ENCODE results near the gene STN1.

Gene STN1

DNA sequence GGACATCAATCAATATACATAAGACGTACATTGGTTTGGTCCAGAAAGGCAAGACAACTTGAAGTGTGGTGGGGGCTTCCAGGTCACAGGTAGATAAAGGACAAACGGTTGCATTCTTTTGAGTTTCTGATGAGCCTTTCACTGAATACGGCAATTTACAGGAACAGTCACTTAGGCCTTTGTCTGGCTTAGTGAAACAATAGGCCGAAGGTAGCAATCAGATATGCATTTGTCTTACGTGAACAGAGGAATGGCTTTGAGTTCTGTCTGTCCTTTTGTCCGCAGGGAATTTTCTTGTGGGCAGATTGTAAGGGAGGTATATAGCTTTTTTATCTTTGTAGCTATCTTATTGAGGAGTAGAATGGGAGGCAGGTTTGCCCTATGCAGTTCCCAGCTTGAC is 10.8 kb upstream of the STN1 start:
- no peak for DNase-seq

GRCh38 chr10:103926722-103927319 is 8.8 kb upstream of the STN1 start:
- DNase-seq, result no peak

- DNase-seq, result no peak
These were observed 7.6 kb upstream of the STN1 start for GRCh38 chr10:103925591-103925990.

DNA sequence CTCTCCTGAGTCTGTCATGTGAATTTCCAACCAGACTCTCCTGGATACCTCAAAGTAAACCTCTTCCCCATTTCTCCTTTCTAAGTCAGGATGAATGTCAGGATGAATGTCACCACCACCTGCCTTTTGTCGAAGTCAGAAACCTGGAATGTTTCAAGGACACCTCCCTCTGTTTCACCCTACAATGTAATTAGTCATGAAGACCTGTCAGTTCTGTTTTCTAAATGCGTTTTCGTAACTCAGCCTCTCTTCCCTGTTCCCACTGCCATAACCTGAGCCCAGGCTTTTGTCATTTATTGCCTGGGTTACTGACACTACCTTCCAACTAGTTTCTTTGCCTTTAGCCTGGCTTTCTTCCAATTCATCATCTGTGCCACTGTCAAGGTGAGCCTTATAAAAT is 5.5 kb upstream of the STN1 start:
- no peak for DNase-seq

DNA sequence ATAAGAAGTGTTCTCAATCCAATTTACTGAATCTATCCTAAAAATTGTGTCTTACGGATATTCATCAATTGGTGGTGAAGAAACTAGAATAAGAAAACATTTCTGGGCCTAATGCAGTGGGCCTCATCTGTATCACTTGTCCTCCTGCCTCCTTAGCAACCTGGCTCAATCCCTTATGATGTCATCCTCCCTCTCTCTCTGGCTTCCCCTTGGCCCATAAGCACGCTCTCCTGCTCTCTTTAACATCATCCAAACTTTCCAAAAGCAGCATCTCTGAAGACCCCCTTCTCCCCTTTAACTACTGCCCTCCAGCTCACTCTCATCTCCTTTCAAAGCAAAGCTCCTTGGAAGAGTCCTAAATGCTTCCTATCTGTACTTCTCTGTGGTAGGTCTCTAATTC is 4.7 kb upstream of the STN1 start:
- no peak for DNase-seq

DNA sequence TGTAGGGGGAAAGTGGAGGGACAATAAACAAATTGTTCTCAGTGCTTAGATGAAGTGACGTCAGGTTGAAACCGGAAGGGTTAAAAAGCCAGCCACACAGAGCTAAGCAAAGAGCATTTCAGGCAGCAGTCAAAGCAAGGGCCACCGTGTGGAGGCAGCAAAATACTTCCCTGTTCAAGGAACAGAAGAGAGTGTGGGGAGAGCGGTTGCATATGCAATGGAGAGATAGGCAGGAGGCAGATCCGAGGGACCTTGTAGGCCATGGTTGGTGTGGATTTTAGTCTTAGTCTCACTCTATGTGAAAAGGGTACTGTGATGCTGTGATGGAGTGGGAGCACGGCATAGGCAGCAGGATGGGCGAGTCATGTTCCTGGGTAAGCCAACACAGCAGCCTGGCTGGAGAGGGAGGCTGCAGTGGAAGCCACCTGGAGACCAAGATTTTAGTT is 3.8 kb upstream of the STN1 start:
- peak; percentile 42 for DNase-seq

- no peak for DNase-seq
These were observed 3.3 kb upstream of the STN1 start for GRCh38 chr10:103921248-103921647.

DNA sequence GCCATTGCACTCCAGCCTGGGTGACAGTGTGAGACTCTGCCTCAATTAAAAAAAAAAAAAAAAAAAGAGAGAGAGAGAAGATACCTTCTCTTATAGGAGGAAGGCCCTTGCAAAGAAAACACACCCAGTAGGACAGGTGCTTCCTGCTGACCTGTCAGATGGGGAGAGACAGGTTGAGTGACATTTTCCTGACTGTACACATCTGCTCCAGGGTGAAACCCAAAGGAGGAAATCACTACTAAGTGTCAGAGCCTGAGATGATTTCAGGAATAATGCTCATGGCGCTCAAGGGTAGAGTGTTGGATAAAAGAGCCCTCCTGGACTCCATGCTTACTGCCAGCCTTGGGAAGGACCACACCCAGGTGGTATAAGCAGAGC is 1.7 kb upstream of the STN1 start:
- DNase-seq, result no peak

DNA sequence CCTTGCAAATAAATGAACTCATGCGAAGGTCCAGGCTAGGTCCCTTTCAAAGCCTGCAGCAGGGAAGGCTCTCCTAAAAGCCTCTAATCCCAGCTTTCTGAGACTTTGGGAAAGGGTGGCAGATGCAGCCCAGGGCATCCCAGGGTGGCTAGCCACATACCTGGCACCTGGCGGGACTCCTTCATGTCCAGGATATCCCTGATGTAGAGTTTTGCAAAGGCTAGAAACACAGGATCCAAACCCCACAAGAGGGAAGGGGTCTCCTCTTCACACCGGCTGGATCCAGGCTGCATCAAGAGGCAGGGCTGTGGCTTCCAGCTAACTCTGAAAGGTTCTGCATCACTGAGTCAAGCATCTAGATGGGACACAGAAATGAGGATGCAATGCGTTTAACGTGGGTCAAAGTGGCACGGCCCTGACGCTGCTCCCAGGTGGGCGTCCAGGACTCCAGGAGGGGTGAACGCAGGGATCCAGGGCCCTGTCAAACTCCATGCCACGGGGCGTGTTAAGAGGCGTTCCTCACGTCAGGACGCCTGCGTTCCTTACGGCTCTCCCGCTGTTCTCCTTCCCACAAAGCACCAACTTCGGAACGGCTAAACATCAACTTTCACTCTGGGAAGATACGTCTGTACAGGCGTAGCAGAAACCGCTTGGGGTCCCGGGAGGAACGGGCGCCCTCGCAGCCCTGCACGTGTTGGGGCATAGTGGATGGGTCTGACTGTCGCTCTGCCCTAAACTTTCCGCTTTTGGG is 507 bp downstream of the STN1 start:
- DNase-seq, result no peak

DNA sequence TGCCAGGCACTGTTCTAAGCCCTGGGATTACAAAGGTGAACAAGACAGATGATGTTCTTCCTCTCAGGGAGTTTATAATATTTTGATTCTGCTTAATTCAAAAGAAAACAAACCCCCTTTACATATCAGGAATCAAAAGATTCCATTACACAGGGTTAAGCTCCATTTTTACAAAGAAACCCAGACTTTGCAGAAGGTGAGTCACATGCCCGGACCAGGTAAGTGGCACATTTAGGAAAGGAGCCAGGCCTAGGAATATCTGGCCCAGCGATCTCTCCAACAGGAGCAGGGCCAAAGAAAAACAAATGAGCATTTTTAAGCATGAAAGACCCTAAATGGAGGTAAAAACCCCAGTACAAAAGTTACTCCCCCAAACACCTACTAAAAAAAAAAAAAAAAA is 1.1 kb downstream of the STN1 start:
- peak; percentile 39 for DNase-seq

DNA sequence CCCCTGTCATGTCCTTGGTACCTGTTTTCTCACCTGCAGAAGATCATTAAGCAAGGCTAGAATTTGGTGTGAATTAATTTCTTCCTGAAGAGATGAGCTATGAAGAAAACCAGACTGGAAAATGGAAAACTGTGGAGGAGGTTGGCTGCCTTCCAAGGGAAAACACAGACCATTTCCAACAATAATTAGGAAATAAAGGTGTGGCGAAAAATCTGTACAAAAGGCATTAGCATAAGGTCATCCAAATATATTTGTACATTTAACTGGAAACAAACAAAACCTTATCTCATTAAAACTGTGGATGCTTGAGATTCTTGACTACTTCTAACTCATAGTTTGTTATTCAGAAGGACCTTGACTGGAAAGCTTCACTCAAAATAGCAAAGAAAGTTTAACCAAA is 1.7 kb downstream of the STN1 start:
- no peak for DNase-seq

GRCh38 chr10:103915796-103916195 is 2.2 kb downstream of the STN1 start:
- peak; percentile 55 for DNase-seq

GRCh38 chr10:103912759-103913158 is 5.2 kb downstream of the STN1 start:
- DNase-seq, result no peak

DNA sequence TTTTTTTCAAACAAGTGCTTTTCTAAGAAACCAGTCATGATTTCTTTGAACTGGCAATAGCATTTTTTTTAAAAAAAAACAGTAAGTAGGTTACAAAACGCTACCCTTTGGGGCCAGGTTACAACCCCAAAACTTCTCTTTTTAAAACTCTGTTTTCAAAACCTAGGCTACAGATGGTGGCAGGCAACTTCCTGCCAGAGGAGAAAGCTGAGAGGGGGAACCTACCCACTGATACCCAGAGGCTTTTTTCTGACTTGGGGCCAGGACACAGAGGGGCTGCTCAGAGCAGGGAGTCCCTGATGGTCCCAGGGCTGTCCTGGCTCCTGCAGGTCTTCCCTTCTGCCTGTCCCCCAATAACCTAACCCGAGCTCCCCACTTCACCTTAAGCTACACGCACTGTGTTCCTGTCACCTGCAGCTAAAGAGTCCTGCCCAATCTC is 6.9 kb downstream of the STN1 start:
- DNase-seq, result peak; percentile 66

DNA sequence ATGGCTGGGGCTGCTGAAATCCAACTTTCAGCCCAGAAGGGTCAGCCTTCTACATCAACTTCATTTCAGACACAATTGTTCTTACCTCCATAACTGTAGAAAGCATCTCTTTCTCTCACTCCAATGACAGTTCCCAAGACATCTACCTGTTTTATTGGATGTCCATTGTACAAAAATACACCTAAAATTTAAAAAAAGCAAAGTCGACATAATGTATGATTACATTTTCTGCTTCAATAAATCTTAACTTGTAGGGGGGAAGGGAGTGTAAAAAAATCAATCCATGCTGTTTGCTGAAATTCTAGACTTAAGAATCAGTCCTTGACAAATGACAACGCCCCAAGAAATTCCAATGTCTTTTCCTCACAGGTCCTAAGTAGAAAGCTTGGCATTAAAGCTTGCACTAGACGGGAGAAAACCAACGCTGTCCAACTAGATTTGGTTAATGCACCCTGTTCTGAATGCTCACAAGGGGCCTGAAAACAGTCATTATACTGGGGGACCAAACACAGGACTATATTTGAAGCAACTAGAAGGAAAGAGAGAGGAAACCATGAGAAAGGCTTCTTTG is 7.5 kb downstream of the STN1 start:
- DNase-seq, result no peak

DNA sequence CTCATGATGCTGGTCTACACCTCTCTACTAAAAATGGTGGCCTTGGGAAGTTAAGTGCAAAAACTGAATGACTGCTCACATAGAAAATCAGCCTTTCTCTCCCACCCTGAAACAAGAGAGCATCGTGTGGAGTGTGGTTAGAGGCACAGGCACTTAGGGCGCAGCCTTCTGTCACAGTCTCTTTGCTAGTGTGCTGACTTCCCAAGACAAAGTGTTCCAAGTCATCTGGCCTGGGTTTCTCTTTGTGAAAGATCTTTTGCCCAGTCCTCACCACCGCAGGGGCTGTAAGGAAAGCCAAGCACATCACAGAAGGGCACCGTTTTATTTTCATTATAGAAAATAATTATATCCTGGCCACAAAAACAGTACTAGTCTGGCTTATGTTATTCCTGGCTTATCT is 12.5 kb downstream of the STN1 start:
- no peak for DNase-seq

- DNase-seq, result no peak
These were observed 16.7 kb downstream of the STN1 start for GRCh38 chr10:103901299-103901698.

DNA sequence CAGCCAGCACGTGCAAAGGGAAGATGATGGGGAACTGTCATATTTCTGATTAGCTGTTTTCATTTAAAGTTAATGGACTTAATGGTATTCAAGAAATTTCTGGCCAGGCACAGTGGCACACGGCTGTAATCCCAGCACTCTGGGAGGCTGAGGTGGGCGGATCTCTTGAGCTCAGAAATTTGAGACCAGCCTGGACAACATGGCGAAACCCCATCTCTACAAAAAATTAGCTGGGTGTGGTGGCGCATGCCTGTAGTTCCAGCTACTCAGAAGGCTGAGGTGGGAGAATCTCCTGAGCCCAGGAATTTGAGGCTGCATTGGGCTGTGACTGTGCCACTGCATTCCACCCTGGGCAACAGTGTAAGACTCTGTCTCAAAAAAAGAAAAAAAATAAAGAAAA is 18.7 kb downstream of the STN1 start:
- no peak for DNase-seq

- no peak for DNase-seq
These were observed 20.7 kb downstream of the STN1 start for GRCh38 chr10:103897241-103897774.

DNA sequence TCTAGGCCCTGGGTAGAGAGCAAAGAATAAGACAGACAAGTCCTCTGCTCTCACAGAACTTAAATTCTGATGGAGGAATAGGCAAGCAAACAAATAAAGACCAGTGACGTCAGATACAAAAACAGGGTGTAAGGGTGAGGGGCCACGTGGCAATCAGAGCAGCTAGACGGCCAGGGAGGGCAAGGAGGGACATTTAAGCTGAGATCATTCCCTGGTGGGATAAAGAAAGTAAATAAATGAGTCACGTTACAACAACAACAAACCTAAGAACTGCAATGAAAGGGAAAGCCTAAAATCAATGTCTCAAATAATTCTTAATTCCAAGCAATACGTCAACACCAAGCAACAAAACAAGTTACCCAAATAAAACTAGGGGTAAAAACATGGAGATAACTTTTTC is 21.8 kb downstream of the STN1 start:
- DNase-seq, result no peak

- no peak for DNase-seq
These were observed 22.4 kb downstream of the STN1 start for GRCh38 chr10:103895411-103896186.

DNA sequence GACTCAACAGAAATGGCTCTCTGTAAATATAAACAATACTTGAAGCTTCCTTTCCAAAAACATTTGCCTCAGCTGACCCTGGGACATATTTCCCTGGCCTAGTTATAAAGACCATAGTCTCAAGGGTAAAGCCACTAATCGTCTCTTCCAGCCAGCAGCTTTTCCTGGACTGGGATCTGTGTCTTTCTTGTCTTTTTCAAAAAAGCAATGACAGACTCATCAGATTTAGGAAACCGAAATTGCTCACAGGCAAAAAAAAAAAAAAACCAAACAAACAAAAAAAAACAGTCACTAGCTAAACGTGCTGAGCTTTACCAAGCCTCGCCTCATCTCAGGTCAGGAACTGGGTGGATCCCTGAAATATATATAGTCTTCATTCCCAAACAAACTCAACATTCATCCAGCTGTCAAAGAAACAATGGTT is 23.5 kb downstream of the STN1 start:
- DNase-seq, result no peak

GRCh38 chr10:103893817-103894216 is 24.2 kb downstream of the STN1 start:
- no peak for DNase-seq
